ENCODE results near the gene NFIA.

Gene NFIA

DNA sequence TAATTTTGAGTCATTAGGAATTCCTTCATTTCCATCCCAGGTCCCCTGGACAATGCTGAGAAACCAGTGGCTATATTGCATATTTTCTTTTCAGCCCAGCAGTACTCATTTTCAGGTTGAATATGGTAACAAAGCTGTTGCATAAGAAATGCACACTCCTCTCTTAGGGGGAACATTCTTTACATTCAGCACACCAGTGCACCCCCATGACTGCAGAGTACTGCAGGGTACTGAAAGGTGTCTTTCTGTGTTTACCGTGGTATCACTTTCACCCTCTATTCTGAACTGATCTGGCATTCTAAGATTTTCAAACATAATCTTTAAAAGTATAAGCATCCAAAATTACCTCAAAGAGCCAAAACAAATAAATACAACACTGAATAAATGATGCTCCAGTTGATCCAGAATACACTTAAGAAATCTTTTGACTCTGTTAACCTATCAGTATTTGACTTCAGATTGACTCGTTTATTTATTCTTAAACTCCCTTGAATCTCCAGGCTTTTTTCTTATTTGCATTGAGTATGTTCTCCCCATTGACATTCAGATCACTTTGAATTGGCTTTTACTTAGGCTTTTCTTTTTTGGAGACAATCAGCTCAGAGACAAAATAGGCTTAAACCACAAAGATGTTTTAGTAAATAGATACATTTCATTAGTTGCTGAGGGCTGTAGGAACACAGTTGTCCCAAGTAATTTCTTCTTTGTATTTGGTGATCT, 213.6 kb downstream of the NFIA start:
- peak overlapping the region; percentile 22 for H3K4me3 ChIP-seq (ENCODE audit: low read depth, low read length)
- no peaks in the 10 kb centered on the region for H3K9me3 ChIP-seq (ENCODE audit: control insufficient read depth, insufficient read depth, low read length)
- peaks cover 64% of the 10 kb centered on the region for H3K4me1 ChIP-seq (ENCODE audit: control insufficient read depth, insufficient read depth, low read length)
- no peaks in the 10 kb centered on the region for H3K36me3 ChIP-seq (ENCODE audit: control insufficient read depth, insufficient read depth, low read length)
- H3K27ac ChIP-seq (ENCODE audit: low read depth, low read length) = peak overlapping the region; percentile 70
- H3K9ac ChIP-seq (ENCODE audit: low read depth, low read length) = peak overlapping the region; percentile 13; the same call in 1 of the 2 replicates
- H3K27me3 ChIP-seq (ENCODE audit: control insufficient read depth, insufficient read depth, low read length) = no peaks in the 10 kb centered on the region

DNA sequence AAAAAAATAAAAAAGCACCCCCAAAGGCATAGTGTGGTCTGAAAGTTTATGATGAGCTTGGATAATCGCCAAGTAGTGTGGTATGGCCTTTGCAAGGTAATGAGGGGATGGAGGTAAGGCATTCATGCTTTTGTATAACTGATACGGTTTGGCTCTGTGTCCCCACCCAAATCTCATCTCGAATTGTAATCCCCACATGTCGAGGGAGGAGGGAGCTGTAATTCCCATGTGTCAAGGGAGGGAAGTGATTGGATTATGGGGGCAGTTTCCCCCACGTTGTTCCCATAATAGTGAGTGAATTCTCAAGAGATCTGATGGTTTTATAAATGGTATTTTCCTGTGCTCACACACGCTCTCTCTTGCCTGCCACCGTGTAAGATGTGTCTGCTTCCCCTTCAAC, 215.5 kb downstream of the NFIA start:
- no peak overlapping the region for H3K4me3 ChIP-seq (ENCODE audit: low read depth, low read length)
- no peaks in the 10 kb centered on the region for H3K27me3 ChIP-seq (ENCODE audit: control insufficient read depth, insufficient read depth, low read length)
- H3K27ac ChIP-seq (ENCODE audit: low read depth, low read length) = no peak overlapping the region
- H3K9ac ChIP-seq (ENCODE audit: low read depth, low read length) = no peak overlapping the region
- H3K9me3 ChIP-seq (ENCODE audit: control insufficient read depth, insufficient read depth, low read length) = no peaks in the 10 kb centered on the region
- H3K36me3 ChIP-seq (ENCODE audit: control insufficient read depth, insufficient read depth, low read length) = no peaks in the 10 kb centered on the region
- H3K4me1 ChIP-seq (ENCODE audit: control insufficient read depth, insufficient read depth, low read length) = peaks cover 70% of the 10 kb centered on the region

DNA sequence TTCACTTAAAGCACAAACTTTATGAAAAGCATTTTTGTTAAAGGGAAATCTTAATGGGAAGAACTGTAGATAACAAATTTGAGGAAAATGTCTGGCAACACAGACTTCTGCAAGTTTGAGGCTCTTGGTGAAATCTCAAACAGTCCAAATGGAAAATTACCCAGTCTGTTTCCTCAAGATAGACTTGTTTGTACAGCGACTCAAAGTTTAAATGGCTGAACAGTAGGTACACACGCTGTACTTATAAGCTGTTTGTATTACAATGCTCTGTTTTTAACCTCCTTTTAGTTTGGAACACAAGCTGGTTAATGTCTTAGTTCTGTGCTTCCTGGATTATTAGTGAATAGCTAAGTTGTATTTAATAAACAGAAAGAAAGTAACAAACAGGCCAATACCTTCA, 217.1 kb downstream of the NFIA start:
- H3K9ac ChIP-seq (ENCODE audit: low read depth, low read length) = no peak overlapping the region

DNA sequence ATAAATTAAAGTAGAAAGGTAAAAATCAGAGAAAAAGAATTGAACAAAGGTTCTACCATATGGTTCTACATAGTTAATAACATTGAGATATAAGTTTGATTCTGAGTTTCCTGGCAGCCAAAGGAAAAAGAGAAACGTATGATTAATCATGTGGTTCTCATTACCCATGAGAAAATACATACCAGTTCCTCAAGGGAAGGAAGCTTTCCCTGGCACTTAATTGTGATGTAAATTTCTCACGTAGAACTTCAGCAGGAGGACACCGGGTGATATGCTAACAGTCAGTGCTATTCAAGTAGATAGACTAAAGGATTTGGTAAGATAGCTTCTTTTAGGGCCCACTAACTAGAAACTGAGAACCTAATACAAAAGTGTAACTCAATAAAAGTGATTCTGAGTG, 218.5 kb downstream of the NFIA start:
- peaks cover 42% of the 10 kb centered on the region for H3K4me1 ChIP-seq (ENCODE audit: control insufficient read depth, insufficient read depth, low read length)
- no peaks in the 10 kb centered on the region for H3K9me3 ChIP-seq (ENCODE audit: control insufficient read depth, insufficient read depth, low read length)
- no peak overlapping the region for H3K4me3 ChIP-seq (ENCODE audit: low read depth, low read length)
- no peaks in the 10 kb centered on the region for H3K27me3 ChIP-seq (ENCODE audit: control insufficient read depth, insufficient read depth, low read length)
- H3K27ac ChIP-seq (ENCODE audit: low read depth, low read length) = peak overlapping the region; percentile 74
- no peak overlapping the region for H3K9ac ChIP-seq (ENCODE audit: low read depth, low read length)
- H3K36me3 ChIP-seq (ENCODE audit: control insufficient read depth, insufficient read depth, low read length) = no peaks in the 10 kb centered on the region

More for the DNA sequence above, 217.1 kb downstream of the NFIA start:
- H3K4me3 ChIP-seq (ENCODE audit: low read depth, low read length) = no peak overlapping the region
- no peak overlapping the region for H3K27ac ChIP-seq (ENCODE audit: low read depth, low read length)
- H3K9me3 ChIP-seq (ENCODE audit: control insufficient read depth, insufficient read depth, low read length) = no peaks in the 10 kb centered on the region
- H3K36me3 ChIP-seq (ENCODE audit: control insufficient read depth, insufficient read depth, low read length) = no peaks in the 10 kb centered on the region
- H3K4me1 ChIP-seq (ENCODE audit: control insufficient read depth, insufficient read depth, low read length) = peaks cover 56% of the 10 kb centered on the region
- no peaks in the 10 kb centered on the region for H3K27me3 ChIP-seq (ENCODE audit: control insufficient read depth, insufficient read depth, low read length)

DNA sequence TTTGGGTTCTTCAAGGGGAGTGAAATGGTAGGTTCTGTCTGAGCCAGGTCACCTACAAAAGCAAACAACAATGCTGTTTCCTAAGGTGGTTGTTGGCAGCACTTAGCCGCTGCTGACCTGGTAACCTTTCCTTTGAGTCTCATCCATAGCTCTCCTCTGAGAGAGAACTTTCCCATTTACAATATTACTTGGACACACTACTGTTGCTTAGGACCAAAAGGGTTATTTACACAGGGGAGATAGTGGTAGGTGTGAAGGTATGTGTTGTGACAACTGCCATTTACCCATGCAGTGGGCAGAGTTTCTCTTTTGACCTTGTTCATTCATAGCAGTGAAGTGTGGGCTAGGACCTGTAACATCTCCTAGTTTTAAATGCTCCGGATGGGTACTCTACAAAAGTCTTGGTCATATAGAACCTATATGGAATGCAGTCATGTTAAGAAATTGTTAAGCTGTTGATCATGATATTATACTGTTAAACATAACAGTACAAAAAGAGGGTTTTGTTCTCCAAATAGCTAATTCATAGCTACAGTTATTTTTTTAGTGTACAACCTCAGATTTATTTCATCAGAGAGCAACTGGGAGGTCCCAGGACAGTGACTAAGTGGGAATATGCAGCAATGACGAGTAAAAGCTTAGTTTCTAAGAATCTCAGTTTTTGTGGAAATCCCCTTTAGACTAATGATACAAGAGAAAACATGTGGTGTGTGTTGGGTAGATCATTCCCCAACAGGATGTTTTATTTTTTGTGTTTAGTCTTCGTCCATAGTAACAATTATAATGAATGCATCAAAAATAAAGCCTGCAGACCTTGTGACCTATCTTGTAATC, 219.7 kb downstream of the NFIA start:
- Histone ChIP-seq H3K9ac (ENCODE audit: low read depth, low read length) (no peak overlapping the region), H3K4me1 (ENCODE audit: control insufficient read depth, insufficient read depth, low read length) (peaks cover 30% of the 10 kb centered on the region), H3K4me3 (ENCODE audit: low read depth, low read length) (no peak overlapping the region), H3K36me3 (ENCODE audit: control insufficient read depth, insufficient read depth, low read length) (no peaks in the 10 kb centered on the region), H3K27ac (ENCODE audit: low read depth, low read length) (peak overlapping the region; percentile 74), H3K27me3 (ENCODE audit: control insufficient read depth, insufficient read depth, low read length) (no peaks in the 10 kb centered on the region), H3K9me3 (ENCODE audit: control insufficient read depth, insufficient read depth, low read length) (no peaks in the 10 kb centered on the region)

DNA sequence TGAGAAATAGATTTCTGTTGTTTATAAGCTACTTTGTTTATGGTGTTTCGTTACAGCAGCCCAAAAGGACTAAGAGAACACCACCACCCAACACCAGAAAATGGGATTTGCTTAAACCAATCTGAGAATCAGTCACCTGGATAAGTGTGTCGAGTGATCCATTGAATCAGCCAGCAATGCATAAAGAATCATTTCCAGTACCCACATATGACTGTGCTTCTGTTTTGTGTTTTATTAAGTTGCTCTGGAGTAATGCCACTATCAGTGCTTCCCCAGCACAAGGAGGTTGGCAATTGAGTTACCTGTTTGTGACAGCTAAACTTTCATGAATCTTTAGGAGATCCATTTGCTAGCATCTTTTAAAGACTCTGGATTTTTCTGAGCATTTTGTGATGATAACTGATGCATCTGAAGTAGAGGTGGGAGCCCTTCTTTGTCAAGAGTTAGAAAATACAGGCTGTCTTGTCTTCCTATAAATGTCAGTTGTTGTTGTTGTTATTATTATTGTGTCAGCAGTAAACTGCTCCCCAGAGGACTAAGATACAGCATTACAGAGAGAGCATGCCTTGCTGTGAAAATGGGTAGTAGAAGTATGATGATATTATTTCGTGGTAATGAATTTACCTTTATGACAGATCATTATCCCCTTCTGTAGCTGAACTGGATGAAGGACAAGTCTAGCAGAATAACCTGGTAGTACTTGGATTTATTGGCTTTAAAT, 225.2 kb downstream of the NFIA start:
- no peak overlapping the region for H3K4me3 ChIP-seq (ENCODE audit: low read depth, low read length)
- no peak overlapping the region for H3K9ac ChIP-seq (ENCODE audit: low read depth, low read length)
- H3K4me1 ChIP-seq (ENCODE audit: control insufficient read depth, insufficient read depth, low read length) = no peaks in the 10 kb centered on the region
- no peaks in the 10 kb centered on the region for H3K36me3 ChIP-seq (ENCODE audit: control insufficient read depth, insufficient read depth, low read length)
- H3K9me3 ChIP-seq (ENCODE audit: control insufficient read depth, insufficient read depth, low read length) = no peaks in the 10 kb centered on the region
- no peak overlapping the region for H3K27ac ChIP-seq (ENCODE audit: low read depth, low read length)
- no peaks in the 10 kb centered on the region for H3K27me3 ChIP-seq (ENCODE audit: control insufficient read depth, insufficient read depth, low read length)

DNA sequence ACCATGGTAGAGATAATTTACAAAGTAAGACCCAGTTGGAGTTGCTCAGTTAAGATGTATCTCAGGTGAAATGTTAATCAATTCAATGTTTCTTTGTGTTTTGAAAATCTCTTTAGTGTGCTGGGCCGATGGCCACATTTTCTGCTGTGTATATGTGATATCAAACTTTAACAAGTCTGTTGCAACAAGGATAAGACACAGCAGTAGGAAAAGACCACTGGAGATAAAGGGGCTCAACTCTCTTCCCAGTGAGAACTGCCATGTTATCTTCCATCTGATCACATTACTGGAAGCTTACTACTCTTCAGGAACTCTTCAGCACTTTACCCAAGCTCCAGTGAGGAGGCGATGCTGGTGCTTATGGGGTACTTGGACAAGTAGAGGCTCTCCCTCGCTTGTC, 227.7 kb downstream of the NFIA start:
- H3K27ac ChIP-seq (ENCODE audit: low read depth, low read length) = no peak overlapping the region
- H3K4me3 ChIP-seq (ENCODE audit: low read depth, low read length) = no peak overlapping the region
- H3K27me3 ChIP-seq (ENCODE audit: control insufficient read depth, insufficient read depth, low read length) = no peaks in the 10 kb centered on the region
- no peaks in the 10 kb centered on the region for H3K36me3 ChIP-seq (ENCODE audit: control insufficient read depth, insufficient read depth, low read length)
- no peaks in the 10 kb centered on the region for H3K9me3 ChIP-seq (ENCODE audit: control insufficient read depth, insufficient read depth, low read length)
- H3K9ac ChIP-seq (ENCODE audit: low read depth, low read length) = no peak overlapping the region
- no peaks in the 10 kb centered on the region for H3K4me1 ChIP-seq (ENCODE audit: control insufficient read depth, insufficient read depth, low read length)

DNA sequence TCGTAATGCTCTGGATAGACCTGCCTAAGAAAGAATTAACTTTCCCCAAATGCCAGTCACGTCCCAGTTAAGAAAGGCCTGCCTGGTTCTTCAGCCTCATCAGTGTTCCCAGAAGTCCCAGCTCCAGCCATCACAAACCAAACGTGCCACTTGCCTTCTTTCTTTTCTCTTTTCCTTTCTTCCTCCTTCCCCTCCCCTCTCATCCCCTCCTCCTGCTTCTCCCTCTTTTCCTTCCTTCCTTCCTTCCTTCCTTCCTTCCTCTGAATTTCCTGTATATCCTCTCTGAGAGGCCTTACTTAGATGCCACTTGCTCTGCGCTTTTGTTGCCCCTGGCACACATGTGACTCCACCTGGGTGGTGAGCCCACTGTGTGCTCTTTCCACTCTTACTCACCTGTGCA, 228.2 kb downstream of the NFIA start:
- H3K27me3 ChIP-seq (ENCODE audit: control insufficient read depth, insufficient read depth, low read length) = no peaks in the 10 kb centered on the region
- H3K4me1 ChIP-seq (ENCODE audit: control insufficient read depth, insufficient read depth, low read length) = no peaks in the 10 kb centered on the region
- no peaks in the 10 kb centered on the region for H3K9me3 ChIP-seq (ENCODE audit: control insufficient read depth, insufficient read depth, low read length)
- no peak overlapping the region for H3K27ac ChIP-seq (ENCODE audit: low read depth, low read length)
- no peak overlapping the region for H3K9ac ChIP-seq (ENCODE audit: low read depth, low read length)
- H3K4me3 ChIP-seq (ENCODE audit: low read depth, low read length) = no peak overlapping the region
- no peaks in the 10 kb centered on the region for H3K36me3 ChIP-seq (ENCODE audit: control insufficient read depth, insufficient read depth, low read length)

DNA sequence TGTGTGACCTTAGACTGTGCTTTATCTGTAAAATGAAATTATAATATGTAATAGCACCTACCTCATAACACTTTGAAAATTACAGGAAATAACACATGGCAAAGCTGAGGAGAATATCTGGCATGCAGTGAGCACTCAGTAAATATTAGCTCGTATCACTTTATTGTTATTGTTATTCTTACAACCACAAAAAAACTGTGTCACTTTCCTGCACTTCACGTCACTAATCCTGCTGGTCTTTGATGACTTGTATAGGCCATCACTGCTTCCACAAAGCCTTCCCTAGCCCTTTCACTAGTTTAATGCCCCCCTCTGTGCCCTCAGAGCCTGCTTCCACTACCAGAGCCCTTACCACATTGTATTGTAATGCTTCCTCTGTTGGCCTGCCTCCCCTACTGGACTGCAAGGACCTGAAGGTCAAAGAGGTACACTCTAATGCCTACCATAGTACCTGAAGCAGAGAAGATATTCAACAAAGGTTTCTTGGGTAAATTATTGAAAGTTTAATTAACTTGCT, 231.6 kb downstream of the NFIA start:
- Histone ChIP-seq H3K36me3 (ENCODE audit: control insufficient read depth, insufficient read depth, low read length) (no peaks in the 10 kb centered on the region), H3K4me3 (ENCODE audit: low read depth, low read length) (no peak overlapping the region), H3K27ac (ENCODE audit: low read depth, low read length) (no peak overlapping the region), H3K9ac (ENCODE audit: low read depth, low read length) (no peak overlapping the region), H3K9me3 (ENCODE audit: control insufficient read depth, insufficient read depth, low read length) (no peaks in the 10 kb centered on the region), H3K27me3 (ENCODE audit: control insufficient read depth, insufficient read depth, low read length) (no peaks in the 10 kb centered on the region), H3K4me1 (ENCODE audit: control insufficient read depth, insufficient read depth, low read length) (no peaks in the 10 kb centered on the region)

DNA sequence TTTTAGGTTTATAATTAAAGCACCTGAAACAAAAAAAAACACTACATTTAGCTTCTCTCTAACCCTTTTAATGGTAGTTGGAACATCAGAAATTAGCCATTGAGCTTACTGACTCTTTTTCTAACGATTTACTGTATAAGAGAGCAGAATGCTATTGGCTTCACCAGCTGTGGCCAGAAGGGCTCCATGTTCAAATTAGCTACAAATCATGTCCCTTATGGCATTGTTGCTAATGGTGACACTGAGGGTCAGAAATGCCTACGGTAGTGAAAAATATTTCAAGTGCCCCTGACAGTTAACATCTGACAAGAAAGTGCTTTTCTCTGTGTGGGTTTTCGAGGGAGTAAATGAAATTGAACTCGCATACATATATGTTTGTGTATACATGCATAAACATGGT, 232.7 kb downstream of the NFIA start:
- Histone ChIP-seq H3K36me3 (ENCODE audit: control insufficient read depth, insufficient read depth, low read length) (no peaks in the 10 kb centered on the region), H3K27me3 (ENCODE audit: control insufficient read depth, insufficient read depth, low read length) (no peaks in the 10 kb centered on the region), H3K9me3 (ENCODE audit: control insufficient read depth, insufficient read depth, low read length) (no peaks in the 10 kb centered on the region), H3K27ac (ENCODE audit: low read depth, low read length) (no peak overlapping the region), H3K4me1 (ENCODE audit: control insufficient read depth, insufficient read depth, low read length) (peaks cover 7% of the 10 kb centered on the region), H3K4me3 (ENCODE audit: low read depth, low read length) (no peak overlapping the region), H3K9ac (ENCODE audit: low read depth, low read length) (no peak overlapping the region)
